Prostate gland (tissue), 2 donors: Measurements from ENCODE around the gene KCNJ6. TPM values are rescaled to one million over a fixed set of nuclear protein-coding genes. Genes with fewer than 3 reads are reported as not detected.
"Not testable (repeated sequence)": the region's sequence is repeated elsewhere in the genome, so short reads cannot be mapped to it uniquely, and the experiment has no call there.

Source experiments
- DNase-seq: peaks from one replicate; pipeline ENCODE4 v3.0.0-alpha.2; 2019; ENCODE audit warnings: low spot score
- H3K27ac ChIP-seq, 2 donors: fragments of 200-600 bp; sonication (generic); 2 replicates each; pipeline ENCODE4 v1.5.1; 2017 to 2019
- H3K27me3 ChIP-seq: fragments of 200-600 bp; sonication (generic); replicated peaks from 2 replicates; pipeline ENCODE4 v1.5.1; 2019; ENCODE audit not compliant: insufficient read depth
- H3K36me3 ChIP-seq, 2 donors: fragments of 200-600 bp; sonication (generic); 1 replicate in 1 of 2; 2 replicates in 1 of 2; pipeline versions ENCODE4 v1.5.1 to v1.8.1; 2017 to 2019
- H3K4me1 ChIP-seq: fragments of 200-600 bp; sonication (generic); replicated peaks from 2 replicates; pipeline ENCODE4 v1.5.1; 2019
- H3K4me3 ChIP-seq, 2 donors: fragments of 200-600 bp; sonication (generic); 2 replicates each; pipeline ENCODE4 v1.5.1; 2017 to 2019
- H3K9me3 ChIP-seq: fragments of 200-600 bp; sonication (generic); 2 replicates; pipeline ENCODE4 v1.5.1; 2017
- POLR2A ChIP-seq: fragments of 450-650 bp; IDR thresholded peaks from one replicate; pipeline ENCODE4 v1.6.1; 2016; ENCODE audit warnings: antibody characterized with exemption, mild to moderate bottlenecking
- POLR2AphosphoS5 ChIP-seq: sonication (generic); formaldehyde crosslinking; IDR thresholded peaks from one replicate; pipeline ENCODE4 v1.6.1; 2017; ENCODE audit warnings: antibody characterized with exemption
- WGBS: methylation state at CpG from one replicate; pipeline ENCODE4 v1.1.5; 2018; 5-methylcytosine and 5-hydroxymethylcytosine counted together
- intact Hi-C: fragments of 100-400 bp; cut with DNase I; formaldehyde crosslinking; loops from one replicate; pipeline ENCODE4 v1.14.2; 2022
- total RNA-seq, 2 donors: library from RNA; depleted of rRNA; stranded (reverse); fragments of >200 nt; gene quantifications; one replicate each; pipeline ENCODE4 v1.1.0, GENCODE V29; 2016
- TF ChIP-seq, protein P1 (sequence below), 4 experiments: fragments of 200-600 bp in 2 of 4; fragments of 450-650 bp in 2 of 4; sonication (generic) in 2 of 4; IDR thresholded peaks; 1 replicate in 3 of 4; 2 replicates in 1 of 4; pipeline ENCODE4 v1.5.1; 2016 to 2019; ENCODE audit warnings: antibody characterized with exemption in 4 of 4, mild to moderate bottlenecking in 2 of 4, moderate library complexity in 2 of 4

Gene KCNJ6
- total RNA-seq, 2 donors from 2014 or later = 0.23 to 0.36 TPM

DNA sequence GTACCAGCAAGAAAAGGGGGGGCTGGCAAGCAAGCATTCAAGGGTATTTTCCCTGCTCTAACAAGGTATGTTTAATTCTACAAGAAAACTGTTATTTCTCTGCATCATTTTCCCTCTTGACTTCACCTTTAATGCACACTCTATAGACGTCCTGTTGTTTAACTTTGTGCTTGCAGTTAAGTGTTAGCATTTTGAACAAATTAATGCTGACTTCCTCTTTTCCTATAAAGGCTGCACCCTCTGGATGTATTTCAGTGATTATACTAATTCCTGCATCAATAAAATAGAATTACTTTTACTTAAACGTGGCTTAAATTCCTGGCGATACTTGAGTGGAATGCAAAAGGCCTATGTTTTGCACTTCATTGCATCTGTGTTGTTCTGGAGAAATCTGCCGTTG is 183.3 kb downstream of the KCNJ6 start:
- no peak for DNase-seq
- Histone ChIP-seq H3K9me3 (no peaks in the 10 kb centered on the region), H3K36me3 (no peaks in the 10 kb centered on the region), H3K4me3 (no peak overlapping the region), H3K4me1 (no peaks in the 10 kb centered on the region), H3K27me3 (no peaks in the 10 kb centered on the region), H3K27ac (no peak overlapping the region)
- TF ChIP-seq POLR2A (no peak), POLR2AphosphoS5 (no peak)
- TF ChIP-seq, protein P1, sequence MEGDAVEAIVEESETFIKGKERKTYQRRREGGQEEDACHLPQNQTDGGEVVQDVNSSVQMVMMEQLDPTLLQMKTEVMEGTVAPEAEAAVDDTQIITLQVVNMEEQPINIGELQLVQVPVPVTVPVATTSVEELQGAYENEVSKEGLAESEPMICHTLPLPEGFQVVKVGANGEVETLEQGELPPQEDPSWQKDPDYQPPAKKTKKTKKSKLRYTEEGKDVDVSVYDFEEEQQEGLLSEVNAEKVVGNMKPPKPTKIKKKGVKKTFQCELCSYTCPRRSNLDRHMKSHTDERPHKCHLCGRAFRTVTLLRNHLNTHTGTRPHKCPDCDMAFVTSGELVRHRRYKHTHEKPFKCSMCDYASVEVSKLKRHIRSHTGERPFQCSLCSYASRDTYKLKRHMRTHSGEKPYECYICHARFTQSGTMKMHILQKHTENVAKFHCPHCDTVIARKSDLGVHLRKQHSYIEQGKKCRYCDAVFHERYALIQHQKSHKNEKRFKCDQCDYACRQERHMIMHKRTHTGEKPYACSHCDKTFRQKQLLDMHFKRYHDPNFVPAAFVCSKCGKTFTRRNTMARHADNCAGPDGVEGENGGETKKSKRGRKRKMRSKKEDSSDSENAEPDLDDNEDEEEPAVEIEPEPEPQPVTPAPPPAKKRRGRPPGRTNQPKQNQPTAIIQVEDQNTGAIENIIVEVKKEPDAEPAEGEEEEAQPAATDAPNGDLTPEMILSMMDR (IDR thresholded peaks at IDR 0.05) = no peak
- intact Hi-C loops = no loop called here
- 64% methylated on average over 4 of the region's 4 CpGs for WGBS

DNA sequence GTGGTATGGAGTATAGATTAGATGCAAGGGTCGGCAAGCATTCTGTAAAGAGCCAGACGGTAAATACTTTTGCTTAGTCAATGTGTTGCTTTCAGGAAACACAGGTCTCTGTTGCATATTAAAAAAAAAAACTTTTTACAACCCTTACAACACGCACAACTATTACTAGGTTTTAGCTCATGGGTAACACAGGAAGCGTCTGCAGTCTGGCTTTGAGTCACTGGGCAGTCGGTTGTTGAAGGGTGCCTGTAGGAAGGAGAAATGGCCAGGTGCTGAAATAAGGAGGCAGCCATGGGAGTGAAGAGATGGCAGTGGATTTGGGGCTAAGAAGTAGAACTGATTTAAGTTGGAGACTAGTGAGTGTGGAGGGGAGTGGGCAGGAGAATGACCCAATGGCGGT is 192.1 kb downstream of the KCNJ6 start:
- whole genome bisulfite sequencing = 81% methylated on average over 6 of the region's 6 CpGs
- H3K27me3 ChIP-seq = no peaks in the 10 kb centered on the region
- H3K9me3 ChIP-seq = no peaks in the 10 kb centered on the region
- no peak overlapping the region for H3K27ac ChIP-seq
- no peak for DNase-seq
- intact Hi-C loops = no loop called here
- H3K36me3 ChIP-seq = no peaks in the 10 kb centered on the region
- no peaks in the 10 kb centered on the region for H3K4me1 ChIP-seq
- H3K4me3 ChIP-seq = no peak overlapping the region
- no peak for TF ChIP-seq POLR2A
- TF ChIP-seq POLR2AphosphoS5 = no peak
- TF ChIP-seq, protein P1 (IDR thresholded peaks at IDR 0.05) = no peak

DNA sequence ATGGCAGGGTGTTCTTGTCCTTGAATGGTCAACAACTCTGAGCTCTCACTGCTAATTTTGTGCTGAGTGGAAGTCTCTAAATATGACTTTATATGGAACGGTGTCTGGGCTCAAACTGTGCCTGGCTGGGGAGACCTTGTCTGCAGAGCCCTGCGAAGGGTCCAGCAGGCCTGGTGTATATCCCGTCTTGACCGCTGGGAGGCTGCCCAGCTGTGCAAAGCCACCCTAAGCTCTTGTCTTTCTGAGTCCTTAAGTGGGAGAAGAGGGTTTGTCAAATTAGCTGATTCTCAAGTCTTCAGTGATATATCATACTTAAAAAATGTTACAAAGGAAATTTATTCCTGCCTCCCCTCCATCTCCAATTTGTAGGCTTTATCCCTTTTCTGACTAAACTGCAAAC is 198.7 kb downstream of the KCNJ6 start:
- no peak for DNase-seq
- Histone ChIP-seq H3K27me3 (no peaks in the 10 kb centered on the region), H3K4me3 (no peak overlapping the region), H3K27ac (no peak overlapping the region), H3K4me1 (no peaks in the 10 kb centered on the region), H3K36me3 (no peaks in the 10 kb centered on the region), H3K9me3 (no peaks in the 10 kb centered on the region)
- TF ChIP-seq POLR2AphosphoS5 = no peak
- TF ChIP-seq POLR2A = no peak
- TF ChIP-seq, protein P1 (IDR thresholded peaks at IDR 0.05) = no peak
- 100% methylated on average over 4 of the region's 4 CpGs for WGBS
- intact Hi-C loops = no loop called here

DNA sequence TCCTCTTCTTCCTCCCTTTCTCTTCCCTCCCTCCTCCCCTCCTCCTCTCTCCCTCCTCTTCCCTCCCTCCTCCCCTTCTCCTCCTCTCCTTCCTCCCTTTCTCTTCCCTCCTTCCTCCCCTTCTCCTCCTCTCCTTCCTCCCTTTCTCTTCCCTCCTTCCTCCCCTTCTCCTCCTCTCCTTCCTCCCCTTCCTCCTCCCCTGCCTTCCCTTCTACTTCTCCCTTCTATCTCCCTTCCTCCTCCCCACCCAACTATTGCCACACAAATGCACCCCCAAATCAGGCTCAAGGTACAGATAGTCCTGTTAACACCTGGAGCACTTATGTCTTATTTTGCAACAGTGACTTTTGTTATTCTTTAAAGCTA is 203.7 kb downstream of the KCNJ6 start:
- H3K27me3 ChIP-seq, H3K9me3 ChIP-seq, H3K27ac ChIP-seq, H3K4me3 ChIP-seq, H3K36me3 ChIP-seq, DNase-seq, H3K4me1 ChIP-seq: not testable (repeated sequence)
- intact Hi-C loops = loop anchor here (5.0 kb wide), 1 partner anchor 640 kb away; no protein-coding TSS in a partner anchor

DNA sequence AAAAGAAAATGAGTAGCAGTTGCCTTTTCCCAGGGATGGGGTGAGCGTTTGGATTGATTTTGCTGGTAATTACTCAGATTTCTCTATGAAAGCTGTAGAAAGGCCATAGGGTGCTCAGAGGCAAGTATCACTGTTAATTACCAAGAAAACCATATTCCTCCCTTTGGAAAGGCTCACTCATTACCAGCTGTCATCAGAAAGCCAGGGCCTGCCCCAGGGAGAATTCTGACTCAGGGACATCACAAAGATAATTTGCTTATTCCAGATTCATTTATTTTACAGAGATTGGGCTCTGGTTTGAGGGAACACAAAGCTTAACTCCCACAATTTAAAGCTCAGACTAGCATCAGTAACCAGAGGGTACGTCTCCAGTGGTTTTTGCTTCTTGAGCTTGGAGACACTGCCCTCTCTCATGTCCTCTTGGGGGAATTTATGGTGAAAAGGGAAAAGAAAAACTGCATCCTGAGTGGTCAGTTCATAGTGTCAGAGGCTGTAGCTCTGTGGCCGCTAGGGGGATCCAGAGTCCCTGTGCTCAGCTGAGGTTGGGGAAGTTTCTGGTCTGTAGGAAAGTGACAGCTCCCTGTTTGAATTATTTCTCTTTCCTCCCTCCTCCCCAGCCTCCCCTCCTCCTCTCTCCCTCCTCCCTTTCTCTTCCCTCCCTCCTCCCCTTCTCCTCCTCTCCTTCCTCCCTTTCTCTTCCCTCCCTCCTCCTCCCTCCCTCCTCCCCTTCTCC is 204.3 kb downstream of the KCNJ6 start:
- peak; percentile 47 for DNase-seq
- no peak overlapping the region for H3K27ac ChIP-seq
- H3K4me3 ChIP-seq = no peak overlapping the region
- no peaks in the 10 kb centered on the region for H3K27me3 ChIP-seq
- H3K9me3 ChIP-seq = no peaks in the 10 kb centered on the region
- intact Hi-C loops = loop anchor here (5.0 kb wide), 1 partner anchor 640 kb away; no protein-coding TSS in a partner anchor
- WGBS = 52% methylated on average over 3 of the region's 3 CpGs
- no peaks in the 10 kb centered on the region for H3K36me3 ChIP-seq
- TF ChIP-seq POLR2A = no peak
- TF ChIP-seq, protein P1 (IDR thresholded peaks at IDR 0.05) = peak; percentile 25 to 78 (median 64)
- TF ChIP-seq POLR2AphosphoS5 = no peak
- H3K4me1 ChIP-seq = no peaks in the 10 kb centered on the region
